Measurements from ENCODE around the gene HEPN1.

Gene HEPN1

DNA sequence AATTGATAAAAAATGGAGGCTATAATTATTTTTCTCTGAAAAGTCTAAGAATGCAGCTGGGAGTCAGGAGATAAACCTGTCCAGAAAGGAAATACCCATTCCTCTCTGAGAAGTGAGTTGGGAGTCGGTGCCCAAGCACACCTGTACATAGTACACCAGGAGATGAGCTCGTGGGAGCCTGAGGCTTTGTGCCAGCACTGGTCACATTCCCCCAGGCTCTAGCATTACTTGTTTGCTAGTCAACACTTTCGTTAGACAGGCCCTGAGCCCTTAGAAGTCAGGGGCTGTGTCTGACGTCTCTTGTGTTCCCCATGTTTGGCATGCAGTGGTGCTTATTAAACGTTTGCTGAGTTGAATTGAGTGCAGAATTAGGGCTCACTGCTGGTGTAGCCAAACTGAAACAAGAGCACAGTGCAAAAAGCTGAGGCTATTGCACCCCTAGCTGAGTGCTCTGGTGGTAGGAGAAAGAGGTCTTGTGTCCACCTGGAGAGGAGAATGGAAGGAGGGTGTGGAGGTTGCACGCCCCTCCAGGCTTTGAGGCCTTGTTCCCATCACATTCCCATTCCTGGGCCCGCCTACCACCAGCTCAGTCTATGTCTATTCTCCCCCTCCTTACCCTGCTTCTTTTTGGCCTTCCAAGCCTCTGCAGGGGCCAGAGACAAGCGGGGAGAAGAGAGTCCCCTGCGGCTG is 28.2 kb upstream of the HEPN1 start:
- TF ChIP-seq CTCF (IDR thresholded peaks at IDR 0.05; ENCODE audit: insufficient read depth, low read depth, low read length, missing control alignments): no peak
- no peak for DNase-seq (ENCODE audit: low read depth)
- H3K4me3 ChIP-seq (ENCODE audit: low read depth, low read length): no peak overlapping the region

- no peak for TF ChIP-seq CTCF (IDR thresholded peaks at IDR 0.05; ENCODE audit: insufficient read depth, low read depth, low read length, missing control alignments)
- no peak for DNase-seq (ENCODE audit: low read depth)
- no peak overlapping the region for H3K4me3 ChIP-seq (ENCODE audit: low read depth, low read length)
These were observed 27.6 kb upstream of the HEPN1 start for GRCh38 chr11:124891373-124891861.

- DNase-seq (ENCODE audit: low read depth): no peak
- no peak for TF ChIP-seq CTCF (IDR thresholded peaks at IDR 0.05; ENCODE audit: insufficient read depth, low read depth, low read length, missing control alignments)
- no peak overlapping the region for H3K4me3 ChIP-seq (ENCODE audit: low read depth, low read length)
These were observed 26.9 kb upstream of the HEPN1 start for GRCh38 chr11:124892146-124892545.

GRCh38 chr11:124892750-124893454 is 26.1 kb upstream of the HEPN1 start:
- H3K4me3 ChIP-seq (ENCODE audit: low read depth, low read length): no peak overlapping the region
- DNase-seq (ENCODE audit: low read depth): no peak
- TF ChIP-seq CTCF (IDR thresholded peaks at IDR 0.05; ENCODE audit: insufficient read depth, low read depth, low read length, missing control alignments): no peak

DNA sequence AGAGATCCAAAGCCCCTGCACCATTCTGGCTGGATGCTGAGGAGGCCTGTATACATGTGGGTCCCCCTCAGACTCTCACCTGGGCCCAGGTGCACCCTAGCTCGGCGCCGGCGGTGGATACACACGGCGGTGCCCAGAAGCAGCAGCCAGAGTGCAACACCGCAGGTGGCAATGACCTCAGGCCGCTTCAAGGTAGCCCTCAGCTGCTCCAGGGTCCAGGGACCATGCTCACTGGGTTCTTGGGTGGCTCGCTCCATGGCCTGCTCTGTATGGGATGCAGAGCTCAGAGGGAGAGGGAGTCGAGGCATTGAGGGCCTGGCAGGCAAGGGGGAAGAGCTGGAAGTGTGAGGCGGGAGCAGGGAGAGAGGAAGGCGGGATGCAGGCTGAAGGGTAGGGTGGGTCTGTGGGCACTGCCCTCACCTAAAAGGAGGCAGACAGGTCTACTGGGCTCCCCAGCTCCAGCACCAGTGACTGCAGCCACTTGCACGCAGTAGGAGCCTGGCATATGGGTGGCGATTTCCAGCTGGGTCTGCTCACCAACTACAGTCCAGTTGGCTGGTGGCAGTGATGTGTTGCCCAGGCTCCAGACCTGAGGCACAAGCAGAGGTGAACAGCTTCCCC is 25.2 kb upstream of the HEPN1 start:
- no peak for DNase-seq (ENCODE audit: low read depth)
- TF ChIP-seq CTCF (IDR thresholded peaks at IDR 0.05; ENCODE audit: insufficient read depth, low read depth, low read length, missing control alignments): no peak
- H3K4me3 ChIP-seq (ENCODE audit: low read depth, low read length): no peak overlapping the region

- no peak for DNase-seq (ENCODE audit: low read depth)
- no peak overlapping the region for H3K4me3 ChIP-seq (ENCODE audit: low read depth, low read length)
- no peak for TF ChIP-seq CTCF (IDR thresholded peaks at IDR 0.05; ENCODE audit: insufficient read depth, low read depth, low read length, missing control alignments)
These were observed 24.2 kb upstream of the HEPN1 start for GRCh38 chr11:124894606-124895430.

All from GM12865 (cell line).